ENCODE data around the gene C1orf115. TPM values are rescaled to one million over a fixed set of nuclear protein-coding genes. Genes with fewer than 3 reads are reported as not detected.
"Not testable (repeated sequence)": the region's sequence is repeated elsewhere in the genome, so short reads cannot be mapped to it uniquely, and the experiment has no call there.

C1orf115 gene
- total RNA-seq, 1 donor from 2014 or later = 1.8 TPM

GRCh38 chr1:220711056-220711809 is 21.1 kb downstream of the C1orf115 start:
- no peak for FAIRE-seq
- H3K4me3 Mint-ChIP-seq (ENCODE audit: unreplicated experiment) = no peak overlapping the region
- Histone ChIP-seq H3K4me2 (ENCODE audit: low read length) (no peak overlapping the region), H3K4me3 (ENCODE audit: insufficient read depth, low read depth, low read length) (no peak overlapping the region), H3K9me3 (ENCODE audit: insufficient read depth, low read depth, low read length) (no peaks in the 10 kb centered on the region), H3K79me2 (ENCODE audit: insufficient read depth, low read length) (no peaks in the 10 kb centered on the region), H3K27me3 (ENCODE audit: insufficient read depth, low read length) (no peaks in the 10 kb centered on the region), H3K9ac (ENCODE audit: low read length) (no peak overlapping the region), H2AFZ (ENCODE audit: low read depth, low read length) (no peak overlapping the region), H3K36me3 (ENCODE audit: insufficient read depth, low read length) (no peaks in the 10 kb centered on the region), H3K27ac (ENCODE audit: low read depth, low read length) (no peak overlapping the region), H4K20me1 (ENCODE audit: insufficient read depth, low read length) (no peaks in the 10 kb centered on the region), H3K4me1 (ENCODE audit: insufficient read depth, low read length) (no peaks in the 10 kb centered on the region)
- no peak for DNase-seq (ENCODE audit: low read depth)
- TF ChIP-seq EZH2 (IDR thresholded peaks at IDR 0.05; ENCODE audit: insufficient read depth, low read length) (no peak), CTCF (IDR thresholded peaks at IDR 0.05; ENCODE audit: insufficient read depth, low read depth, low read length) (no peak)
- no peaks in the 10 kb centered on the region for H3K36me3 Mint-ChIP-seq (ENCODE audit: low read depth, unreplicated experiment)
- H3K27ac Mint-ChIP-seq (ENCODE audit: unreplicated experiment) = no peak overlapping the region
- H3K4me1 Mint-ChIP-seq (ENCODE audit: low read depth, unreplicated experiment) = no peaks in the 10 kb centered on the region
- H3K27me3 Mint-ChIP-seq (ENCODE audit: low read depth, unreplicated experiment) = peaks cover 6% of the 10 kb centered on the region
- H3K9me3 Mint-ChIP-seq (ENCODE audit: unreplicated experiment) = peaks cover 9% of the 10 kb centered on the region

- H3K4me1 ChIP-seq (ENCODE audit: insufficient read depth, low read length); H3K27ac ChIP-seq (ENCODE audit: low read depth, low read length); H3K36me3 Mint-ChIP-seq (ENCODE audit: low read depth, unreplicated experiment); H3K27me3 ChIP-seq (ENCODE audit: insufficient read depth, low read length); H3K9me3 ChIP-seq (ENCODE audit: insufficient read depth, low read depth, low read length); H3K9ac ChIP-seq (ENCODE audit: low read length); H4K20me1 ChIP-seq (ENCODE audit: insufficient read depth, low read length); H3K4me3 ChIP-seq (ENCODE audit: insufficient read depth, low read depth, low read length); H3K4me2 ChIP-seq (ENCODE audit: low read length); H3K79me2 ChIP-seq (ENCODE audit: insufficient read depth, low read length); FAIRE-seq; H3K4me1 Mint-ChIP-seq (ENCODE audit: low read depth, unreplicated experiment); H3K36me3 ChIP-seq (ENCODE audit: insufficient read depth, low read length); H3K27me3 Mint-ChIP-seq (ENCODE audit: low read depth, unreplicated experiment); H3K27ac Mint-ChIP-seq (ENCODE audit: unreplicated experiment); DNase-seq (ENCODE audit: low read depth); H3K4me3 Mint-ChIP-seq (ENCODE audit: unreplicated experiment); H2AFZ ChIP-seq (ENCODE audit: low read depth, low read length): not testable (repeated sequence)
- peaks cover 13% of the 10 kb centered on the region for H3K9me3 Mint-ChIP-seq (ENCODE audit: unreplicated experiment)
These were observed 25.8 kb downstream of the C1orf115 start for GRCh38 chr1:220715986-220716385.

- no peaks in the 10 kb centered on the region for H3K9me3 ChIP-seq (ENCODE audit: insufficient read depth, low read depth, low read length)
- no peaks in the 10 kb centered on the region for H3K36me3 ChIP-seq (ENCODE audit: insufficient read depth, low read length)
- no peaks in the 10 kb centered on the region for H3K36me3 Mint-ChIP-seq (ENCODE audit: low read depth, unreplicated experiment)
- TF ChIP-seq EZH2 (IDR thresholded peaks at IDR 0.05; ENCODE audit: insufficient read depth, low read length) = no peak
- TF ChIP-seq CTCF (IDR thresholded peaks at IDR 0.05; ENCODE audit: insufficient read depth, low read depth, low read length) = no peak
- no peaks in the 10 kb centered on the region for H4K20me1 ChIP-seq (ENCODE audit: insufficient read depth, low read length)
- H3K4me3 Mint-ChIP-seq (ENCODE audit: unreplicated experiment) = no peak overlapping the region
- no peaks in the 10 kb centered on the region for H3K27me3 ChIP-seq (ENCODE audit: insufficient read depth, low read length)
- DNase-seq (ENCODE audit: low read depth) (no peak), FAIRE-seq (no peak)
- H3K4me1 Mint-ChIP-seq (ENCODE audit: low read depth, unreplicated experiment) = no peaks in the 10 kb centered on the region
- H3K27ac Mint-ChIP-seq (ENCODE audit: unreplicated experiment) = no peak overlapping the region
- no peak overlapping the region for H2AFZ ChIP-seq (ENCODE audit: low read depth, low read length)
- no peak overlapping the region for H3K9ac ChIP-seq (ENCODE audit: low read length)
- H3K79me2 ChIP-seq (ENCODE audit: insufficient read depth, low read length) = no peaks in the 10 kb centered on the region
- H3K27ac ChIP-seq (ENCODE audit: low read depth, low read length) = no peak overlapping the region
- H3K4me2 ChIP-seq (ENCODE audit: low read length) = no peak overlapping the region
- peaks cover 13% of the 10 kb centered on the region for H3K9me3 Mint-ChIP-seq (ENCODE audit: unreplicated experiment)
- no peak overlapping the region for H3K4me3 ChIP-seq (ENCODE audit: insufficient read depth, low read depth, low read length)
- no peaks in the 10 kb centered on the region for H3K4me1 ChIP-seq (ENCODE audit: insufficient read depth, low read length)
- H3K27me3 Mint-ChIP-seq (ENCODE audit: low read depth, unreplicated experiment) = peaks cover 4% of the 10 kb centered on the region
These were observed 27.9 kb downstream of the C1orf115 start for GRCh38 chr1:220717800-220718640.

- not testable (repeated sequence) for H3K4me3 ChIP-seq (ENCODE audit: insufficient read depth, low read depth, low read length); H2AFZ ChIP-seq (ENCODE audit: low read depth, low read length); H3K27ac ChIP-seq (ENCODE audit: low read depth, low read length); H3K27me3 Mint-ChIP-seq (ENCODE audit: low read depth, unreplicated experiment); H3K4me3 Mint-ChIP-seq (ENCODE audit: unreplicated experiment); H3K4me2 ChIP-seq (ENCODE audit: low read length); H3K4me1 ChIP-seq (ENCODE audit: insufficient read depth, low read length); DNase-seq (ENCODE audit: low read depth); H3K36me3 Mint-ChIP-seq (ENCODE audit: low read depth, unreplicated experiment); H3K36me3 ChIP-seq (ENCODE audit: insufficient read depth, low read length); H3K27me3 ChIP-seq (ENCODE audit: insufficient read depth, low read length); H3K9me3 Mint-ChIP-seq (ENCODE audit: unreplicated experiment); H3K9ac ChIP-seq (ENCODE audit: low read length); H3K79me2 ChIP-seq (ENCODE audit: insufficient read depth, low read length); FAIRE-seq; H4K20me1 ChIP-seq (ENCODE audit: insufficient read depth, low read length); H3K4me1 Mint-ChIP-seq (ENCODE audit: low read depth, unreplicated experiment); H3K9me3 ChIP-seq (ENCODE audit: insufficient read depth, low read depth, low read length); H3K27ac Mint-ChIP-seq (ENCODE audit: unreplicated experiment)
These were observed 31.1 kb downstream of the C1orf115 start for GRCh38 chr1:220721266-220721665.

Measured in astrocyte (in vitro differentiated cells and primary cell).